Upper lobe of left lung (tissue), 4 donors: Measurements from ENCODE around the gene CPPED1.

Experiments used
- POLR2A ChIP-seq, 4 donors: fragments of 450-650 bp; IDR thresholded peaks; one replicate each; pipeline ENCODE4 v1.5.1; 2016 to 2017; ENCODE audit warnings: antibody characterized with exemption in 4 of 4, mild to moderate bottlenecking in 2 of 4
- POLR2AphosphoS5 ChIP-seq, 2 donors: sonication (generic); formaldehyde crosslinking; IDR thresholded peaks; one replicate each; pipeline ENCODE4 v1.5.1; 2017; ENCODE audit warnings: antibody characterized with exemption in 2 of 2
- TF ChIP-seq, protein P1 (sequence below), 6 experiments: fragments of 450-650 bp in 4 of 6; fragments of 200-600 bp in 2 of 6; sonication (generic) in 2 of 6; IDR thresholded peaks; one replicate each; pipeline ENCODE4 v1.5.1; 2016 to 2019; ENCODE audit warnings: antibody characterized with exemption in 6 of 6

DNA sequence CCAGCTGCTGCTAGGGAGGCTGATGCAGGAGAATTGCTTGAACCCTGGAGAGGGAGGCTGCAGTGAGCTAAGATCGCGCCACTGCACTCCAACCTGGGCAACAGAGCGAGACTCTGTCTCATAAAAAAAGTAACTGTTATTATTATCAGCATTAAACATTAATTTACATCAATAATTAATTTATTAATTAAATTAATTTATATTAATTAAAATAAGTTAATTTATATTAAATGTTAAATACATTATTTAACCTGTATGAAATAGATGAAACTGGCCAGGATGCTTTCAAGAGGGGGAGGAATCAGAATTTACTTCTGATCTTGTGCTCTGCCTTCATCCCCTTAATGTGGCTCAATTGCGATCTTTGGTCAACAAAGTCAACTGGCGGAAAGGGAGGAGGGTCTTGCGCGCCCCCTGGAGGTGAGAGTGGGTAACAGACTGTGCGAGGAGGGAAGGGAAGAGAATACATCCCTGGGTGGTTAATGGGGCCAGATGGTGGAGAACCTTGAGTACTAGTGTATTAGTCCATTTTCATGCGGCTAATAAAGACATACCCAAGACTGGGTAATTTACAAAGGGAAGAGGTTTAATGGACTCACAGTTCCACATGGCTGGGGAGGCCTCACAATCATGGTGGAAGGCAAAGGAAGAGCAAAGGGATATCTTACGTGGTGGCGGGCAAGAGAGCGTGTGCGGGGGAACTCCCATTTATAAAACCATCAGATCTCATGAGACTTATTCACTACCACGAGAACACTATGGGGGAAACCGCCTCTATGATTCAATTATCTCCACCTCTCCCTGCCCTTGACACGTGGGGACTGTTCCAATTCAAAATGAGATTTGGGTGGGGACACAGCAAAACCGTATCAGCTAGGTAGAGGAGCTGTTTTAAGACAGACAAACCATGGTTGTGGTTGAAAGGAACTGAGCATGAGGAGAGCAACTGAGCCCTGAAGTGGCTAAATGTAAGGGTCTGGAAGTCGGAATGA is 15.7 kb upstream of the CPPED1 start:
- TF ChIP-seq, protein P1, sequence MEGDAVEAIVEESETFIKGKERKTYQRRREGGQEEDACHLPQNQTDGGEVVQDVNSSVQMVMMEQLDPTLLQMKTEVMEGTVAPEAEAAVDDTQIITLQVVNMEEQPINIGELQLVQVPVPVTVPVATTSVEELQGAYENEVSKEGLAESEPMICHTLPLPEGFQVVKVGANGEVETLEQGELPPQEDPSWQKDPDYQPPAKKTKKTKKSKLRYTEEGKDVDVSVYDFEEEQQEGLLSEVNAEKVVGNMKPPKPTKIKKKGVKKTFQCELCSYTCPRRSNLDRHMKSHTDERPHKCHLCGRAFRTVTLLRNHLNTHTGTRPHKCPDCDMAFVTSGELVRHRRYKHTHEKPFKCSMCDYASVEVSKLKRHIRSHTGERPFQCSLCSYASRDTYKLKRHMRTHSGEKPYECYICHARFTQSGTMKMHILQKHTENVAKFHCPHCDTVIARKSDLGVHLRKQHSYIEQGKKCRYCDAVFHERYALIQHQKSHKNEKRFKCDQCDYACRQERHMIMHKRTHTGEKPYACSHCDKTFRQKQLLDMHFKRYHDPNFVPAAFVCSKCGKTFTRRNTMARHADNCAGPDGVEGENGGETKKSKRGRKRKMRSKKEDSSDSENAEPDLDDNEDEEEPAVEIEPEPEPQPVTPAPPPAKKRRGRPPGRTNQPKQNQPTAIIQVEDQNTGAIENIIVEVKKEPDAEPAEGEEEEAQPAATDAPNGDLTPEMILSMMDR (IDR thresholded peaks at IDR 0.05), result peak; percentile 72 to 84 (median 81)
- TF ChIP-seq POLR2AphosphoS5 (IDR thresholded peaks at IDR 0.05) (no peak), POLR2A (IDR thresholded peaks at IDR 0.05) (no peak)
